Astrocyte of the spinal cord (primary cell): ENCODE results near the gene KCNC3.

Experiments
- DNase-seq: peaks from one replicate; pipeline ENCODE4 v3.0.0; 2011; ENCODE audit warnings: low read depth, low spot score
- H3K4me3 ChIP-seq: 2 replicates; pipeline ENCODE4 v1.5.1; 2011; ENCODE audit warnings: low read depth, mild to moderate bottlenecking, low read length, moderate library complexity
- in situ Hi-C: cut with HindIII; loops from 2 replicates; pipeline ENCODE4 v1.10.0; 2017; ENCODE audit warnings: low sequenced_read_pairs
- TF ChIP-seq, protein P1 (sequence below): IDR thresholded peaks from 2 replicates; pipeline ENCODE4 v1.5.1; 2012; ENCODE audit warnings: low read depth, mild to moderate bottlenecking, low read length, inconsistent platforms

KCNC3 gene

DNA sequence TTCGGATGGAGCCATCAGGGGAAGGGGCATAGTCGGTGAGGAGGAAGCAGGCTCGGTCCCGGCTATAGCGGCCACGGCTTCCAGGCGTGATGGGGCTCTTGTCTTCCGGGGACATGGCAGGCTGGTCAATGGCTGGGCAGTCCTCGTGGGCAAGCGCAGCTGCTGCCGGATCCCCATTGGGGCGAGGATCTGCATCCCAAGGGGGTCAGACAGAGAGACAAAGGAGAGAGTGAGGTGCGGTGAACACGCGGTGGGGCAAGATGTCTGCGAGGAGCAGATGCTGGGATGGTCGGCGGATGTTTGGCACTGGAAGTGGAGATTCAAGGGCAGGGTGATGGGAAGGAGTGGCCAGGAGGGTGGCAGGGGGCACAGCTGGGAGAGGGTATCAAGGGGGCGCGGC is 8.6 kb downstream of the KCNC3 start:
- in situ Hi-C loops = no loop called here
- no peak for DNase-seq

DNA sequence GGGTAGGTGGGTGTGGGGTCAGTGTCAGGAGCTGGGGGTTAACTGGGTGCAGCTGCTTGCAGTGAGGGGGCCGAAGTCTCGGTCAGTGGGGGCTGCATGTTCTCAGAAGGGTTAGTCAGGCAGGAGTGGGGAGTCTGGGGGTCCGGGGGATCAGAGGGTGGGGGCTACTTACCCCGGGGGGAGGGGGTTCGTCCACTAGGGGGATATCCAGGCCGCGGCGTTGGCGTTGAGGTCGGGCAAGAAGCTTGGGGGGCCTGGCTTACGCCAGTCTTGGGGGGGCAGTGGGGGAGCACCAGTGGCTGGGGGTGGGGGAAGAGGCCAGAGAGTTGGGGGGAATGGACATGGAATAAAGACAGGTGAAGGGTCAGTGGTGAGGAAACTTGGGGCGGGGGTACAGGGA is 9.1 kb downstream of the KCNC3 start:
- TF ChIP-seq, protein P1, sequence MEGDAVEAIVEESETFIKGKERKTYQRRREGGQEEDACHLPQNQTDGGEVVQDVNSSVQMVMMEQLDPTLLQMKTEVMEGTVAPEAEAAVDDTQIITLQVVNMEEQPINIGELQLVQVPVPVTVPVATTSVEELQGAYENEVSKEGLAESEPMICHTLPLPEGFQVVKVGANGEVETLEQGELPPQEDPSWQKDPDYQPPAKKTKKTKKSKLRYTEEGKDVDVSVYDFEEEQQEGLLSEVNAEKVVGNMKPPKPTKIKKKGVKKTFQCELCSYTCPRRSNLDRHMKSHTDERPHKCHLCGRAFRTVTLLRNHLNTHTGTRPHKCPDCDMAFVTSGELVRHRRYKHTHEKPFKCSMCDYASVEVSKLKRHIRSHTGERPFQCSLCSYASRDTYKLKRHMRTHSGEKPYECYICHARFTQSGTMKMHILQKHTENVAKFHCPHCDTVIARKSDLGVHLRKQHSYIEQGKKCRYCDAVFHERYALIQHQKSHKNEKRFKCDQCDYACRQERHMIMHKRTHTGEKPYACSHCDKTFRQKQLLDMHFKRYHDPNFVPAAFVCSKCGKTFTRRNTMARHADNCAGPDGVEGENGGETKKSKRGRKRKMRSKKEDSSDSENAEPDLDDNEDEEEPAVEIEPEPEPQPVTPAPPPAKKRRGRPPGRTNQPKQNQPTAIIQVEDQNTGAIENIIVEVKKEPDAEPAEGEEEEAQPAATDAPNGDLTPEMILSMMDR = no peak
- DNase-seq = no peak
- in situ Hi-C loops = no loop called here
- no peak overlapping the region for H3K4me3 ChIP-seq

More for the DNA sequence above, 8.6 kb downstream of the KCNC3 start:
- no peak overlapping the region for H3K4me3 ChIP-seq
- TF ChIP-seq, protein P1 = no peak

DNA sequence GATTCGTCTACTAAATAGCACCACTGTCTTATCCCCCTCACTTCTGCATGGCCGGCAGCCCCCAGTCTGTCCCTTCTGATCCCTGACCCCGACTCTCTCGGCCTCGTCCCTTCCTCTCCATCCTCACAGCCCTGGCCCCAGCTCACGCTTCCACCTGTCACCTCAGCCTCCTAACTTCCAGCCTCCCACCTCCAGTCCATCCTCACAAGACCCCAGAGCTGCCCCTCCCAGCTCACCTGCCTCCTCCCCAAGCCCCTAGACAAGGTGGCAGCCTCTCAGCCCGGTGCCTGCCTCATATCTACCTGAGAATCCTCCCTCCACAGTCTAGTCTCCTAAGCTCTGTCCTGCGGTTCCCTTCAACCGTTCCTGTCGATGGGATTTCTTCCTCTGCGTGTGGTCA is 10.0 kb downstream of the KCNC3 start:
- no peak overlapping the region for H3K4me3 ChIP-seq
- DNase-seq = no peak
- in situ Hi-C loops = no loop called here
- TF ChIP-seq, protein P1 = no peak

DNA sequence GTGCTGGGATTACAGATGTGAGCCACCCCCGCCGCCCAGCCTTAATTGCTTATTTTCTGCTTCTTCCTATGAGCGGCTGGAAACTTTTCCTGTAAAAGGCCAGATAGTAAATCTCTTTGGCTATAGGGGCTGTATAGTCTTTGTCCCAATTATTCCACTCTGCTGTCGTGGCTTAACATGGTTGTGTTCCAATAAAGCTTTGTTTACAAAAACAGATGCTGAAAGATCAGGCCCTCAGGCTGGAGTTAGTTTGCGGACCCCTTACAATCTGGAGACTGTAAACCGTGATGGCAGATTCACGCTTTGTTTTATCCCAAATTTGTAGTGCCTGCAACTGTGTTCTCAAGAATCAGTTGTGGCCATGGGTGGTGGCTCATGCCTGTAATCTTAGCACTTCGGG is 10.7 kb downstream of the KCNC3 start:
- TF ChIP-seq, protein P1 = no peak
- in situ Hi-C loops = no loop called here
- H3K4me3 ChIP-seq = no peak overlapping the region
- DNase-seq = no peak

DNA sequence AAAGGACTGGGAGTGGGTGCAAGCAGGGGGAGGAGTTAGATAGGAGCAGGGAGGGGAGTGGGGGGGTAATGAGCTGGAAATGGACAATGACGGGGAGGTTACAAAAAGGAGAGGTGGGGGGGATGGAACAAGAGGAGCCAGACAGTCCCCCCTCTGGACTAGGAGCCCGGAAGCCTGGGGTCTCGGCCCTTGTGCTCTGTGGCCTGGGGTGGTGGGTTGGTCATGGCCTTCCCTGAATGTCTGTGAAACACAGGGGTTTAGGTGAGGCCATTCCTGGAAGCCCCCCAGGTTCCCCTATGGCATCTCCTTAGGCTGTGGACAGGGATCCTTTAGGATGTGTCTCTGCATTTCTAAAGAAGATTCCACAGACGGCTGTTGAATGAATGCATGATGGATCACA is 12.1 kb downstream of the KCNC3 start:
- in situ Hi-C loops = no loop called here
- DNase-seq = no peak
- TF ChIP-seq, protein P1 = no peak
- H3K4me3 ChIP-seq = no peak overlapping the region

DNA sequence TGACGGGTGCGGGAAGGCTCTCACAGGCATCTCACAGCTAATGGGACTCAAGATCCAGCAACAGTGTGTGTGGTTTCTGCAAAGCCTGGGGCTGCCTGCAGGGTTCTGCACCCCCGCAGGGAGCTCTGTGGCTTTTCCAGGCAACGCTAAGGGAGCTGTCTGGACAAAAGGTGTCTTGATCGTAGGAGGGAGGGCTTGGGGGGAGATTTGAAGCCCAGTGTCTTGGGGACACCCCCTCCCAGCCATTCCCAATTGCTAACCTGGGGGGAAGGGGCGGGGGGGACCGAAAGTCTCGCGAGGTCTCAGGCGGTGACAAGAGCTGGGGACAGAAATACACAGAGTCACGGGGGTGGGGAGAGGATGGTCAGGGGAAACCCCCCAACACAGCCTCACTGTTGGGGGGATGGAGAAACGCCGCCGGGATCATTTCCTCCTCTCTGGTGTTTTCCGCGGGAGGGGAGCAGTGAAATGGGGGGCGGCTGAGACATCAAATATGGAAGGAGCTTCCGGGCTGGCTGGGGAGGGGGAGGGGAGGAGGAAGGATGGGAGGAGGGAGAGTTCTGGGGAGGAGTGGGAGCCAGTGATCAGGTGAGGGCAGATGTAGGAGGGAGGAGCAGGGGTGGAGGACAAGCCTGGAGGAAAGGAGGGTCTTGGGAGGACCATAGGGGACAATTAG is 13.3 kb downstream of the KCNC3 start:
- TF ChIP-seq, protein P1 = no peak
- in situ Hi-C loops = no loop called here
- H3K4me3 ChIP-seq = no peak overlapping the region
- peak; percentile 7 for DNase-seq
